Hepatic stellate cell (primary cell): Measurements from ENCODE around the gene ARHGEF1.

Source experiments
- DNase-seq: peaks from one replicate; pipeline ENCODE4 v3.0.0; 2011; ENCODE audit warnings: low spot score

The ARHGEF1 gene

GRCh38 chr19:41918653-41919244 is 35.8 kb downstream of the ARHGEF1 start:
- no peak for DNase-seq

GRCh38 chr19:41919948-41920712 is 37.1 kb downstream of the ARHGEF1 start:
- DNase-seq, result no peak

DNA sequence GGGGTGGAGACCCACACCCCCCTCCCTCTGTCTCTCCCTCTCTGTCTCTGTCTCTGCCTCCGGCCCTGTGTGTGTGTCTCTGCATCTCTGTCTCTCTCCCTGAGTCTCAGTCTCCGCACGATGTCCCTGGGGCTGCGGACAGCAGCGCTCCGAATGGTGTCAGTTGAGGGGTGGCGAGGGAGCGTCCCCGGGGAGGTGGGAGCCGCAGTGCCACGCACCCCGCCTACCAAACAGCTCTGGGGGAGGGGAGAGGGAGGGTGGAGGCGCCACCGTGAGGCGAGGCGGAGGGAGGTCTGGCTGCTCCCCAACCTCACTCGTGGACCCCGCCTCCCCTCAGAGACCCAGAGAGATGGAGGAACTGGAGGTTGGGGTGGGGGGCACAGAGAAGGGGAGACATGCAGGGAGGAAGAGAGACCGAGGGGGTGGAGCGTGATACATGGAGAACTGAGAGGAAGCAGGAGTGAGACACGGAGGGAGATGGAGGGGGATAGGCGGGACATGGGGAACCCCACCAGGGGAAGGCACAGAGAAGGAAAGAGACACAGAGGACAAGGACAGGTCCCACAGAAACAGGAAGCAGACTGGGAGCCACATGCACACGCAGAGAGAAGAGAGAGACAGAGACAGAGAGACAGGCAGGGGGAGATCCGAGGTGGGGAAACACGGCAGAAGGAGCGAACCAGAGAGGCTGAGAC is 38.0 kb downstream of the ARHGEF1 start:
- DNase-seq, result no peak

GRCh38 chr19:41921577-41922576 is 38.9 kb downstream of the ARHGEF1 start:
- no peak for DNase-seq

GRCh38 chr19:41922585-41922984 is 39.6 kb downstream of the ARHGEF1 start:
- no peak for DNase-seq

DNA sequence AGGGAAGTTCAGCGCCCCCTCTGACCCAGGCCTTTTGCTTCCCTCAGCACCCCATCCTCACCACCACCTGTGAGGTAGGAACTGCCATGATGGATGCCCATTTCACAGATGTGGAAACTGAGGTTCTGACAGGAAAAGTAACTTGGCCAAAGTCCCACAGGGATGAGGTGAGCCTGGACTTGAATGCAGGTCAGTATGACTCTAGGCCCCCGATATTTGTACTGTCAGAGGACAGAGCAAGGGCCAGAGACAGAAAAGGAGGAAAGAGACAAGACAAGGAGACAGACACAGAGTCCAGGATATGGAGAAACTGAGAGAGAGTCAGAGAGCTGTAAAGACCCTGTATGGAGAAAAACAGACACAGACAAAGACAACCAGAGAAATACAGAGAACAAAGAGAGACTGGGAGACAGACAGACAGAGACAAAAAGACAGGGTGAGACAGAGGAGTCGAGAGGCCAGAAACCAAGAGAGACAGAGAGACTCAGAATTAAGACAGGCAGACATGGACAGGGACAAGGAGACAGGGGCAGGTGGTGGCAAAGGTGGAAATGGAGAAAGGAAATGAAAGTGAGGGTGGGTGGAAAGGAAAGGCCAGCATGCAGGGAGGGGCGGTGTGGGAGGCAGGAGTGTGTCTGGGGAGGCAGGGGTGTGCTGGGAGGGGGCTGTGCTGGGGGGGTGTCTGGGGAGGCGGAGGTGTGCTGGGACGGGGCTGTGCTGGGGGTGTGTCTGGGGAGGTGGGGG is 40.2 kb downstream of the ARHGEF1 start:
- no peak for DNase-seq

DNA sequence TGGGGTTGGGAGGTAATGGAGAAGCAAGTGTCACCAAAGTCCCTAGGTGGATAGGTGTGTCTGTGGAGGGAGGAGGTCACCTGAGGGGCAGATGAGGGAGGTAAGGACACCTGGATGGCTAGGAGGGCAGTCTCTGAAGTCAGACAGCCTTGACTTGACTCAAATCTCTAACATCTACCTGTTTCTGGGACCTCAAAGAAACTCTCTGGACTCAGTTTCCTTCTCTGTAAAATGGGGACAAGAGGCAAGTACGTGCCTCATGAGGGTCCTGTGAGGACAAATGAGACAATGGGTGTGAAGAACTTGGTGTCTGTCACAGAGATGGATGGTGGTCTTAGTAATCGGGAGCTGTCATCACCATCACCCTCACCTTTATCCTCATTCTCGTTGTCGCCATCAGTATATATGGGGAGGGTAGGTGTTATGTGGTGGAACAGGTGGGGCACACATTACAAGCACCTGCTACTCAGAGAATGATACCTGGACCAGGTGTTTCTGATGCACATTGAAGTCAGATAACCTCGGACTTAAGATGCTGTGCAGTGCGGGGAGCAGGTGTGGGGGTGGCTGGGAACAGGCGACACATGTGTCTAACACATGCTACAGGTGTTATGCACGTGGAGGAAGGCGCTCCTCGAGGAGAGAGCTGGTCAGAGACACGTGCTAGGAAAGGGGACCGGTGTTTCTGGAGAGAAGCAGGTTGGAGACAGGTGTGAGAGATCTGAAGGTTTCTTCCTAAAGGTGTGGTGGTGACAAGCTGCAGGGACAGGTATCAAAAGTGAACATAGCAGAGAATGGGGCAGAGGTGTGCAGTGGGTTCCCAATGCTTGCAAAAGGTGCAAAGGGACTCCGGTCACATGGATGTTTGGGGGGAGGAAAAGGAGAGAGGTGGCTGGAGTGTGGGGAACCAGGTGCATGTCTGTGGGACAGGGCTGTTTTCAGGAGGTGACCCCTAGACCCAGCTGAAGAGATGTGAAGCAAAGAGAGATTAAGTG is 41.5 kb downstream of the ARHGEF1 start:
- no peak for DNase-seq

DNA sequence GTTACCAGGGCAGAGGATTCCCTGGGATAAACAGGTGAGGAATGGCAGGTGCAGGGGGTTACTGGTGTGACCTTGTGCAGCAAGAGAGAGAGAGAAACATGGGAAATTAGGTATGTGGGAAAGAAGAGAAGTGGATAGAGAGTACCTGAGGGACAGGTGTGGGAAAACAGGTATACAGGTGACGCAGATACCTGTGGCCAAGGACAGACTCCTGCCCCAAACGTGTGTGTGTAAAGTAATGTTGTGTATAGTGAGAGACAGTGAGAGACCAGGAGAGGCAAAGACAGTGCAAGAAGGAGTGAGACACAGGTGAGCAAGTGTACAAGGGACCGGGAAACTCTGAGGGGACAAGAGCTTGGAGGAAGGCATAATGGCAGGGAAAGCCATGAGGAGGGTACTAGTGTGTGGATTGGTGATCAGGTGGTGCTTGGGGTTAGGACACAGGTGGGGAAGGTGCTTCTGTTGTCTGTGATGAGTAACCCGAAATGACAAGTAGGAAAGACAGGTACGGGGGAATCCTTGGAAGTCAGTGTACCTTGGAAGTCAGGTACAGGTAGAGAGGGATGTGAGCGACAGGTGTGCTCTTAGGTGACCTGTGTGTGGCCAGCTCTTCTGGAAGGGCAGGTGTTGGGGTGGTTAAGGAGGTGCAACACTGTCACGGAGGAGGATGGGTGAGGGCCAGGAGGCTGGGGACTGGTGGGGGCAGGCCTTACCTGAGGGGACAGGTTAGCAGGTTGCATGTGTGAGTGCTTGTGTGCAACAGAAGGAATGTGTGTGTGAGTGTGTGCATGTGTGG is 42.4 kb downstream of the ARHGEF1 start:
- no peak for DNase-seq

- DNase-seq, result no peak
Observed at GRCh38 chr19:41926028-41926762, 43.2 kb downstream of the ARHGEF1 start.

DNA sequence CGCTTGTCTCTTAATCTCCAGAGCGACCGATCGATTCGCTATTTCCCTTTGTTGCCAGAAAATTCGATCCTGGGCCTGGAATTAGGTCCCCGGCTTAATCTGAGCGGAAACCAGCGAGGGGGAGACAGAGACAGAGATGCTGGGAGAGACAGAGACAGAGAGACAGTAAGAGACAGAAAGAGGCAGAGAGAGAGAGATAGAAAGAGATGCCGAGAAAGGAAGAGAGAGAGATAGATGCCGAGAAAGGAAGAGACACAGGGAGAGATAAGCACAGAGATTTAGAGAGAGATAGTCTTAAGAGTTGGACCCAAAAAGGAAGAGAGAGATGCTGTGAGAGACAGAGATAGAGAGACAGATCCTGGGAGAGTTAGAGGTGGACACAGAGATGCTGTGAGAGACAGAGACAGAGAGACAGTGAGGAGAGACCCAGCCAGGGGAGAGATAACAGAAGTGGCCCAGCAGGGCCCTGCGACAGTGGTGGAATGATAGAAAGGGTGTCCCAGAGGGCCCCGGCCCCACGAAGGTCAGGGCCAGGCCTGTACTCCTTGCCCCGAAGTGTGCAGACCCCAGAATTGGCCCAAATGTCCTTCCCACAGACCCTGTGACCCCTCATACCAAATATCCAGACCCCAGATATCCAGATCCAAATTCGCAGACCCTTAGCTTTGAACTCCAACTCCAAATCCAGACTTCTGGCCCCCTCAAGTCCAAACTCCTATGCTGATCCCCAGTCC is 43.9 kb downstream of the ARHGEF1 start:
- DNase-seq, result no peak

- no peak for DNase-seq
Observed at GRCh38 chr19:41927497-41928192, 44.7 kb downstream of the ARHGEF1 start.

DNA sequence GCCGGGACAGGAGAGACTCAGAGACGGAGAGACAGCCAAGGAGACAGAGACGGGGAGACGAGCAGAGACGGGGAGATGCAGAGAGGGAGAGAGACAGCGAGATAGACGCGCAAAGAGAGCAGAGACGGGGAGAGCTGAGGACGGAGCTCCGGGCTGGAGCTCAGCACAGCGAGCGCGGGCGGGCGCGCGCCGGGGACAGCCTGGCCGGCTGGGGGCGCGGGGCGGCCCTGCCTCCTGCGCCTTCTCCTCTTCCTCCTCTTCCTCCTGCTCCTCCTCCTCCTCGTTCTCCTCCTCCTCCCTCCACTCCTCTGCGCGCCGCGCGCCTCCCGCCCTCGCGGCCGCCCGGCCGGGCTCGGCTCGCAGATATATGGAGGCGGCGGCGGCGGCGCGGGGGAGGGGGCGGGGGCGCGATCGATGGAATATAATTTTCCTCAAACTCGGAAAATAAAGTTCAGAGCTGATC is 45.3 kb downstream of the ARHGEF1 start, which contains the start of gene ERFL:
ERFL (minus strand) TSS at position 229 of the 463 bp plus-strand sequence. CDS start 15,530 bp downstream, outside the sequence.
- DNase-seq, result no peak

DNA sequence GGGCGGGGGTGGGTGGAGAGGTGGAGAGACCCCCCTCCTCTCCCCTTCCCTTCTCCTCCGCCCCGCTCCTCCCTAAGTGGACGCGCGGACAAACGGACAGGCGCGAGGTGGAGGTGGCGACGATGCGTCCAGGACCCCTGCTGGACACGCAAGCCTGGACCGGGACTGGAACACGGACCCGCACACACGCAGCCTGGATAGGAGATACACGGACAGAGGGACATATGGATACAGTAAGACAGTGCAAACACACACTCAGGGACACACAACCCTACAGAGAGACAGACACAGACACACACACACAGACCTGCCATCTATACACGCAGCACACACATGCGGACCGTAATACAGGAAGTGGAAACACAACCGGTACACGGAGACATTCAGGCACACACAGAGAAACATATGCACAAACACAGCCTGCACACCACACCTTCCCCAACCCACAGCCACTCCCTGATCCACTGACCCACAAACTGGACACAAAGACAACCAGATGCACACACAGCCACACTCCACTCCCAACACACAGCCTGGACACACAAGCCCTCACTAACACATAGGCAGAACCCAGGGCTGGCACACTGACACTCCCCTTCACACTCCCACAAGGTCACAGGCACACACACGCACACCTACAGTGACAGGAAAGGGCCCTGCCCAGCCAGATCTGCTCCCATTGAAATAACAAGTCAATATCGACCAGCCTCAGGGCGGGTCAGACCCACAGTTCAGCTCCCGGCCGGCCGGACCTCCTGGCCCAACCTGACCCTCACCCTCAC is 46.0 kb downstream of the ARHGEF1 start:
- no peak for DNase-seq

DNA sequence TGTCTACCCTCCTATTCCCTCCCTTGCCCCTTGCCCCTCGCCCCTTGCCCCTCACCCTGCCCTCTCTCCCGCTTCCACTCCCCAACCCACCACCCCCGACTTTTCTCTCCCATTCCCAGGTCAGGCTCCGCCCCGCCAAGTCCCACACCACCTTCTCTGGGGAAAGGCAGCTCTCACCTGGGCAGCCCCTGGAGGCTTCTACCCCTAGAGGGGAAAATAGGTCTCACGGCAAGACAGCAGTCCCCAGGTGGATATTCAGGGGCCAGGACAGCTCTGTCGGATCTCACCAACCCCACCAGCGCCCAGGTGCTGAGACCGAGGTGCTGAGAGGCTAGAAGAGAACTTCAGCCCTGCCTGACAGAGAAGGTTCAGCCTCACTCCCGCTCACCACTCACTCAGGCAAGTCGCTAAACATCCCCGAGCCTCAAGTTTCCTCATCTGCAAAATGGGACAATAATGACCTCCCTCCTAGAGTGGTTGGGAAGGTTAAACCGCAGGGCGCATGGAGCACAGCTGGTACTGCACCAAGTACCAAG is 46.6 kb downstream of the ARHGEF1 start:
- DNase-seq, result no peak

DNA sequence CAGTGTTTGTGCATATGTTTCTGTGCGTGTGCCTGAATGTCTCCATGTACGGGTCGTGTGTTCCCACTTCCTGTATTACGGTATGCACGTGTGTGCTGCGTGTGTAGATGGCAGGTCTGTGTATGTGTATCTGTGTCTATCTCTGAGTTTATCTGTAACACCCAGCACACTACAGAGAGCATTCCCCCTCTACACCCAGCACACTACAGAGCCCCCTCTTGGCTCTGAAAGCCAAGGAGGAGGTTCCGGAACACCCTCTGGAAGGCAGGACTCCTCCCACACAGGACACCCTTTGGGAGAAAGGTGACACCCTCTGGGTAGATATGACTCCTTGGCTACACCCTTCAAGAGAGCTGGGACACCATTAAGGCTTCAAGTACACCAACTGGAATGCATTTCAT is 47.3 kb downstream of the ARHGEF1 start:
- no peak for DNase-seq
